ENCODE data around the gene WAC.

DNA sequence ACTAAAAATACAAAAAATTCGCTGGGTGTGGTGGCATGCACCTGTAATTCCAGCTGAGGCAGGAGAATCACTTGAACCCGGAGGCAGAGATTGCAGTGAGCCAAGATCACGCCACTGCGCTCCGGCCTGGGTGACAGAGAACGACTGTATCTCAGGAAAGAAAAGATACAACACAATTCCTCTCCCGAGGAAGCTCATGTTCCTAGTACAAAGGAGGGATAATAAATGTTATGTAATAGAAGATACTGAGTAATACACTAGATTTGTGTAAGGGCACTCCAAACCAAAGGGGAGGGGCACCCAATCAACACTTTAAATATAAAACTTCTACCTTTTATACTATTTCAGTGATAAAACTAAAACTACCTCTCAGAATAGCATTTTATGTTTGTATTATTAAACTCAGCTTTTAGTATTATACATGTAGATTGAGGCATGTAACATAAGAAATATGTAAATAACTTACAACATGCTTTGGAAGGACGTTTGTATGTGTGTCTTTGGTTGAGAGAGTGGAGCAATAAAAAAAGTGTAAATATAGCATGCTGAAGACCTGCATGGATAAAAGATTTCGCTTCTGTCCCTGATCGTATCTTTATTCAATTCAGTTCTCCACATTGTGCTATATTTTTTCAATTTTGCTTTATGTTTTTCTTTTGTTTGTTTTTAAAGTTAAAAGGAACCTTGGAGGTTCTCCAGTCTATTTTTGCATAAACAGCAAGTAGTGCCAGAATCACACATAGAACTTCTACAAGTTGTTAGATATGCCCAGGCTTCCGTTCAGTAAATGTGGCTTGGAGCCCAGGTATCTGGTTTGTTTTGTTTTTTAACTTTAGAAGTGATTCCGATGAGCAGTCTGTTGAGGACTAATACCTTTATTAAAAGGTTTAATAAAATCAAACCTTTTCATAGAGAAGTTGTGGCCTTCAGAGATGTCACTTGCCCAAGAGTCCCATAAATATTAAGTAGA lies 71.9 kb downstream of the WAC start:
- no peak for TF ChIP-seq POLR2A (IDR thresholded peaks at IDR 0.05; ENCODE audit: extremely low read depth, insufficient read length)
- TF ChIP-seq, protein P1, sequence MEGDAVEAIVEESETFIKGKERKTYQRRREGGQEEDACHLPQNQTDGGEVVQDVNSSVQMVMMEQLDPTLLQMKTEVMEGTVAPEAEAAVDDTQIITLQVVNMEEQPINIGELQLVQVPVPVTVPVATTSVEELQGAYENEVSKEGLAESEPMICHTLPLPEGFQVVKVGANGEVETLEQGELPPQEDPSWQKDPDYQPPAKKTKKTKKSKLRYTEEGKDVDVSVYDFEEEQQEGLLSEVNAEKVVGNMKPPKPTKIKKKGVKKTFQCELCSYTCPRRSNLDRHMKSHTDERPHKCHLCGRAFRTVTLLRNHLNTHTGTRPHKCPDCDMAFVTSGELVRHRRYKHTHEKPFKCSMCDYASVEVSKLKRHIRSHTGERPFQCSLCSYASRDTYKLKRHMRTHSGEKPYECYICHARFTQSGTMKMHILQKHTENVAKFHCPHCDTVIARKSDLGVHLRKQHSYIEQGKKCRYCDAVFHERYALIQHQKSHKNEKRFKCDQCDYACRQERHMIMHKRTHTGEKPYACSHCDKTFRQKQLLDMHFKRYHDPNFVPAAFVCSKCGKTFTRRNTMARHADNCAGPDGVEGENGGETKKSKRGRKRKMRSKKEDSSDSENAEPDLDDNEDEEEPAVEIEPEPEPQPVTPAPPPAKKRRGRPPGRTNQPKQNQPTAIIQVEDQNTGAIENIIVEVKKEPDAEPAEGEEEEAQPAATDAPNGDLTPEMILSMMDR (IDR thresholded peaks at IDR 0.05; ENCODE audit: low read depth, low read length) = no peak
- TF ChIP-seq, protein P2, sequence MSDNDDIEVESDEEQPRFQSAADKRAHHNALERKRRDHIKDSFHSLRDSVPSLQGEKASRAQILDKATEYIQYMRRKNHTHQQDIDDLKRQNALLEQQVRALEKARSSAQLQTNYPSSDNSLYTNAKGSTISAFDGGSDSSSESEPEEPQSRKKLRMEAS (IDR thresholded peaks at IDR 0.05; ENCODE audit: low read depth, low read length) = no peak
